Trophoblast cell (in vitro differentiated cells and primary cell): ENCODE measurements around the gene GRPEL2.

Experiments used
- DNase-seq, 2 donors: peaks; one replicate each; pipeline ENCODE4 v3.0.0-alpha.2; 2016
- H2AFZ ChIP-seq: 2 replicates; pipeline ENCODE4 v1.6.1; 2013; ENCODE audit warnings: low read length, moderate library complexity, mild to moderate bottlenecking; ENCODE audit not compliant: insufficient read depth, poor library complexity
- H2AK5ac ChIP-seq: 2 replicates; pipeline ENCODE4 v1.6.1; 2013; ENCODE audit warnings: mild to moderate bottlenecking, low read length
- H2BK120ac ChIP-seq: 2 replicates; pipeline ENCODE4 v1.6.1; 2013; ENCODE audit warnings: low read length, mild to moderate bottlenecking, moderate library complexity; ENCODE audit not compliant: insufficient read depth, poor library complexity
- H2BK12ac ChIP-seq: 2 replicates; pipeline ENCODE4 v1.6.1; 2013; ENCODE audit warnings: mild to moderate bottlenecking, low read length, moderate library complexity
- H2BK5ac ChIP-seq: 2 replicates; pipeline ENCODE4 v1.6.1; 2013; ENCODE audit warnings: low read length, low read depth, moderate library complexity, mild to moderate bottlenecking; ENCODE audit not compliant: poor library complexity
- H3K14ac ChIP-seq: 2 replicates; pipeline ENCODE4 v1.6.1; 2013; ENCODE audit warnings: mild to moderate bottlenecking, low read length
- H3K18ac ChIP-seq: 2 replicates; pipeline ENCODE4 v1.6.1; 2013; ENCODE audit warnings: mild to moderate bottlenecking, low read length
- H3K23ac ChIP-seq: 2 replicates; pipeline ENCODE4 v1.6.1; 2013; ENCODE audit warnings: low read length
- H3K27ac ChIP-seq: 2 replicates; pipeline ENCODE4 v1.5.1; 2013; ENCODE audit warnings: low read depth, mild to moderate bottlenecking, inconsistent platforms, low read length, moderate library complexity
- H3K27me3 ChIP-seq: 2 replicates; pipeline ENCODE4 v1.6.1; 2013; ENCODE audit warnings: inconsistent platforms, mild to moderate bottlenecking, low read length, moderate library complexity; ENCODE audit not compliant: insufficient read depth
- H3K36me3 ChIP-seq, 2 experiments: 1 replicate in 1 of 2; 2 replicates in 1 of 2; pipeline ENCODE4 v1.6.1; 2013; ENCODE audit warnings: low read length in 2 of 2, mild to moderate bottlenecking in 2 of 2, moderate library complexity in 1 of 2; ENCODE audit not compliant: insufficient read depth in 2 of 2, control insufficient read depth in 1 of 2
- H3K4ac ChIP-seq: 2 replicates; pipeline ENCODE4 v1.6.1; 2013; ENCODE audit warnings: low read depth, mild to moderate bottlenecking, low read length, moderate library complexity
- H3K4me1 ChIP-seq, 2 experiments: 1 replicate in 1 of 2; 2 replicates in 1 of 2; pipeline ENCODE4 v1.6.1; 2013; ENCODE audit warnings: low read length in 2 of 2, mild to moderate bottlenecking in 2 of 2, moderate library complexity in 1 of 2; ENCODE audit not compliant: insufficient read depth in 2 of 2, control insufficient read depth in 1 of 2
- H3K4me2 ChIP-seq: 2 replicates; pipeline ENCODE4 v1.6.1; 2013; ENCODE audit warnings: inconsistent platforms, mild to moderate bottlenecking, low read length, moderate library complexity
- H3K4me3 ChIP-seq: 2 replicates; pipeline ENCODE4 v1.5.1; 2013; ENCODE audit warnings: mild to moderate bottlenecking, low read depth, low read length, inconsistent platforms
- H3K79me1 ChIP-seq: one replicate; pipeline ENCODE4 v1.6.1; 2013; ENCODE audit warnings: low read length
- H3K79me2 ChIP-seq: 2 replicates; pipeline ENCODE4 v1.6.1; 2013; ENCODE audit warnings: low read length, mild to moderate bottlenecking; ENCODE audit not compliant: control insufficient read depth, insufficient read depth, poor library complexity
- H3K9ac ChIP-seq: 2 replicates; pipeline ENCODE4 v1.6.1; 2013; ENCODE audit warnings: mild to moderate bottlenecking, low read length
- H3K9me3 ChIP-seq: 2 replicates; pipeline ENCODE4 v1.6.1; 2013; ENCODE audit warnings: low read depth, mild to moderate bottlenecking, control low read depth, inconsistent platforms, low read length; ENCODE audit not compliant: insufficient read depth
- H4K12ac ChIP-seq: 2 replicates; pipeline ENCODE4 v1.6.1; 2013; ENCODE audit warnings: low read depth, mild to moderate bottlenecking, low read length, moderate library complexity
- H4K8ac ChIP-seq: 2 replicates; pipeline ENCODE4 v1.6.1; 2013; ENCODE audit warnings: low read depth, mild to moderate bottlenecking, low read length, moderate library complexity
- H4K91ac ChIP-seq: one replicate; pipeline ENCODE4 v1.6.1; 2013; ENCODE audit warnings: low read depth, mild to moderate bottlenecking, low read length, moderate library complexity
- WGBS: extraction: QIAGEN DNeasy Blood & Tissue Kit; methylation state at CpG from one replicate; pipeline ENCODE4 v1.1.7; 2013; ENCODE audit warnings: missing lambda C conversion rate; ENCODE audit not compliant: insufficient read length, insufficient coverage; ENCODE audit errors: extremely low coverage; 5-methylcytosine and 5-hydroxymethylcytosine counted together

GRPEL2 gene

DNA sequence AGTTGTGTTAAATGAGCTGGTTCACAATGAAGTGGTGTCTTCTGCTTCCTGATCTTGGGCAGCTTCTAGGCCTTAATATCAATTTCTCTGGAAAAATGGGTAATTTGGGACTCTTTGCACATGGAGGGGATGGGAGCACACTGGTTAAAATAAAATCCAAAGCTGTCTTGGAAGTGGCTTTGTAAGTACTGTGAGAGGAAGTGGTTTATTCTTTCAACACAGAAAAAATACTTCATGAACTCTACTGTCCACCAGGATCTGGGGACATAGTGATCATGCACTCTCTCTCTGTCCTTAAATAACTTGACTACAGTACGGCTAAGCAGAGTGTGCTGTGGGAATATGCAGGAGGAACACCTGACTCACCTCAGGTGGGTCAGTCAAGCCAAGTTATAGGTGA, 15.0 kb downstream of the GRPEL2 start:
- Histone ChIP-seq H3K79me1 (peaks cover 2% of the 10 kb centered on the region), H2BK12ac (no peak overlapping the region), H2AK5ac (no peak overlapping the region), H4K91ac (no peak overlapping the region), H3K18ac (no peak overlapping the region), H3K36me3 (peaks cover 0 to 5% of the 10 kb centered on the region in 2 experiments), H3K23ac (no peak overlapping the region), H2AFZ (no peak overlapping the region), H3K4ac (no peak overlapping the region), H3K4me2 (no peak overlapping the region), H3K9ac (no peak overlapping the region), H4K12ac (no peak overlapping the region), H3K4me3 (no peak overlapping the region), H3K14ac (no peak overlapping the region), H3K27me3 (no peaks in the 10 kb centered on the region), H3K79me2 (peaks cover 5% of the 10 kb centered on the region), H4K8ac (no peak overlapping the region), H2BK5ac (no peak overlapping the region), H3K27ac (no peak overlapping the region), H2BK120ac (no peak overlapping the region), H3K4me1 (peaks cover 6% of the 10 kb centered on the region in 2 experiments), H3K9me3 (peaks cover 3% of the 10 kb centered on the region)
- DNase-seq, result no peak
- WGBS, result no CpG with 5 or more reads among the region's 1 CpG

DNA sequence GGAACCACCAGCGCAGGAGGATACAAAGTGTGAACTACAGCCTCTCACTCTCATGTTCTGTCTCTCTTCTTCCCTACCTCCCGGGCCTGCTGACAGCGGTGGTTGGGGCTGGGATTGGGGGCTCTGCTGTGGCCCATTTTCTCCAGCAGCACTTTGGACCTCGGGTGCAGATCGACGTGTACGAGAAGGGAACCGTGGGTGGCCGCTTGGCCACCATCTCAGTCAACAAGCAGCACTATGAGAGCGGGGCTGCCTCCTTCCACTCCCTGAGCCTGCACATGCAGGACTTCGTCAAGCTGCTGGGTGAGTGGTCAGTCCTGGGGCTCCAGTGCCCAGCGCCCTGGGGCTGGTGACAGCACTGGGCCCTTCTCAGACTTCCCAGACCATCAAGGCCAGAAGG, 17.2 kb downstream of the GRPEL2 start:
- H3K9me3 ChIP-seq, result peaks cover 3% of the 10 kb centered on the region
- no peak overlapping the region for H4K91ac ChIP-seq
- H3K4ac ChIP-seq, result no peak overlapping the region
- no peak overlapping the region for H3K4me3 ChIP-seq
- H3K36me3 ChIP-seq, result no peaks in the 10 kb centered on the region
- H3K4me1 ChIP-seq, result peaks cover 6% of the 10 kb centered on the region in 2 experiments
- DNase-seq, result no peak
- WGBS, result no CpG with 5 or more reads among the region's 12 CpGs
- H2AK5ac ChIP-seq, result no peak overlapping the region
- H3K79me2 ChIP-seq, result peaks cover 5% of the 10 kb centered on the region
- H3K9ac ChIP-seq, result no peak overlapping the region
- H2AFZ ChIP-seq, result no peak overlapping the region
- H4K12ac ChIP-seq, result no peak overlapping the region
- peaks cover 2% of the 10 kb centered on the region for H3K79me1 ChIP-seq
- H3K27me3 ChIP-seq, result no peaks in the 10 kb centered on the region
- no peak overlapping the region for H3K18ac ChIP-seq
- no peak overlapping the region for H3K27ac ChIP-seq
- no peak overlapping the region for H3K4me2 ChIP-seq
- H2BK120ac ChIP-seq, result no peak overlapping the region
- no peak overlapping the region for H4K8ac ChIP-seq
- no peak overlapping the region for H2BK12ac ChIP-seq
- no peak overlapping the region for H3K14ac ChIP-seq
- H3K23ac ChIP-seq, result no peak overlapping the region
- no peak overlapping the region for H2BK5ac ChIP-seq

DNA sequence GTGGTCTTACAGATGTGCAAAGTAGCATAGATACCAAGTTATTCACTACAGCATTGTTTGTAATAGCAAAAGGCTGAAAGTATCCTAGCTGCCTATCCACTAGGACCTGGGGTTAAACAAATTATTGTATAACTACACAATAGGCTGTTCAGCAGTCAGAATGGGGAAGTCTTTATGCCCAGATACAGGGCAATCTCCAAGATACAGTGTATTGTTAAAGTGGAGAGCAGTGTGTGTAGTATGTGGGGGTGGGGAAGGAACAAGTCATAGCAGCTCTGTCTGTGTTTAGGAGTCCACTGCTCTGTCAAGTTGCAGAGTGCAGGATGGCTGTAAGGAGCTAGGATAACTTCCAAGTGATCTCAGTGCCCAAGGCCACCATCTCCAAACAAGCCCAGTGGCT, 18.1 kb downstream of the GRPEL2 start:
- Histone ChIP-seq H3K9me3 (peaks cover 1% of the 10 kb centered on the region), H2BK12ac (no peak overlapping the region), H3K23ac (no peak overlapping the region), H3K14ac (no peak overlapping the region), H3K79me1 (no peaks in the 10 kb centered on the region), H3K18ac (no peak overlapping the region), H3K79me2 (peaks cover under 1% of the 10 kb centered on the region), H3K9ac (no peak overlapping the region), H2BK5ac (no peak overlapping the region), H3K27me3 (no peaks in the 10 kb centered on the region), H4K12ac (no peak overlapping the region), H3K4ac (no peak overlapping the region), H3K4me3 (no peak overlapping the region), H3K4me1 (peaks cover 5% of the 10 kb centered on the region in 2 experiments), H4K8ac (no peak overlapping the region), H4K91ac (no peak overlapping the region), H2BK120ac (no peak overlapping the region), H3K27ac (no peak overlapping the region), H2AK5ac (no peak overlapping the region), H3K36me3 (no peaks in the 10 kb centered on the region), H3K4me2 (no peak overlapping the region), H2AFZ (no peak overlapping the region)
- DNase-seq, result no peak

GRCh38 chr5:149363936-149364335, 18.6 kb downstream of the GRPEL2 start:
- Histone ChIP-seq H2AFZ (no peak overlapping the region), H3K4me3 (no peak overlapping the region), H2AK5ac (no peak overlapping the region), H3K14ac (no peak overlapping the region), H3K27ac (no peak overlapping the region), H3K23ac (no peak overlapping the region), H3K79me2 (no peaks in the 10 kb centered on the region), H3K79me1 (no peaks in the 10 kb centered on the region), H3K4me2 (no peak overlapping the region), H3K4me1 (peaks cover 3% of the 10 kb centered on the region in 2 experiments), H3K9me3 (no peaks in the 10 kb centered on the region), H3K4ac (no peak overlapping the region), H2BK120ac (no peak overlapping the region), H3K36me3 (no peaks in the 10 kb centered on the region), H4K12ac (no peak overlapping the region), H4K8ac (no peak overlapping the region), H2BK12ac (no peak overlapping the region), H3K27me3 (no peaks in the 10 kb centered on the region), H4K91ac (no peak overlapping the region), H3K9ac (no peak overlapping the region), H3K18ac (no peak overlapping the region), H2BK5ac (no peak overlapping the region)
- DNase-seq, result no peak
- WGBS, result no CpG with 5 or more reads among the region's 9 CpGs
